Right cardiac atrium (tissue), 5 donors: ENCODE results near the gene ZFYVE21. TPM values are rescaled to one million over a fixed set of nuclear protein-coding genes. Genes with fewer than 3 reads are reported as not detected.

ENCODE experiments used
- ATAC-seq, 2 donors: fragments of 200-7000 bp; cut with Tn5 transposase; one replicate each; pipeline versions ENCODE4 v1.8.0 to v1.9.1; 2020; ENCODE audit warnings: moderate library complexity in 2 of 2, mild to moderate bottlenecking in 1 of 2
- DNase-seq, 3 donors: peaks; one replicate each; pipeline ENCODE4 v3.0.0-alpha.2; 2020
- H3K27ac ChIP-seq: one replicate; pipeline ENCODE4 v1.5.1; 2013; ENCODE audit warnings: mild to moderate bottlenecking, low read length, control low read depth, moderate library complexity
- H3K27me3 ChIP-seq: one replicate; pipeline ENCODE4 v1.6.1; 2013; ENCODE audit not compliant: control insufficient read depth, insufficient read depth
- H3K4me1 ChIP-seq: one replicate; pipeline ENCODE4 v1.6.1; 2013; ENCODE audit warnings: low read length; ENCODE audit not compliant: control insufficient read depth, insufficient read depth
- H3K4me3 ChIP-seq: one replicate; pipeline ENCODE4 v1.5.1; 2013; ENCODE audit warnings: low read length, control low read depth
- H3K9me3 ChIP-seq: one replicate; pipeline ENCODE4 v1.6.1; 2013; ENCODE audit warnings: low read length; ENCODE audit not compliant: control insufficient read depth
- WGBS: extraction: QIAGEN DNeasy Blood & Tissue Kit; methylation state at CpG from one replicate; pipeline ENCODE4 v1.1.7; 2013; 5-methylcytosine and 5-hydroxymethylcytosine counted together
- intact Hi-C, 4 donors: fragments of 100-400 bp; cut with DNase I; formaldehyde crosslinking; loops; one replicate each; pipeline versions ENCODE4 v1.11.0 to v1.14.0; 2022 to 2023
- polyA plus RNA-seq: library from polyadenylated mRNA; stranded (reverse); fragments of 200-250 nt; gene quantifications from one replicate; pipeline ENCODE4 v1.2.3, GENCODE V29; 2013
- total RNA-seq, 4 donors: library from RNA; stranded (reverse); fragmentation: NEBNext Ultra II Directional; extraction: Animal tissue kit (Norgen Biotek cat#: 25700); gene quantifications; one replicate each; pipeline ENCODE4 v1.2.1, GENCODE V29; 2021
- donor health status: healthy with polysubstance abuse.
- donor health status: DM: no; HTN: yes; CAD: no.
- donor health status: DM: no; HTN: no; CAD: no.
- donor health status: DM: no; HTN: yes; CAD: no; lungs with severe emphysema.
- donor health status: DM: yes; HTN: yes; CAD: no.

ZFYVE21 gene
- total and polyA plus RNA-seq, 5 donors, result 42.0 to 66.8 (median 59.7) TPM

DNA sequence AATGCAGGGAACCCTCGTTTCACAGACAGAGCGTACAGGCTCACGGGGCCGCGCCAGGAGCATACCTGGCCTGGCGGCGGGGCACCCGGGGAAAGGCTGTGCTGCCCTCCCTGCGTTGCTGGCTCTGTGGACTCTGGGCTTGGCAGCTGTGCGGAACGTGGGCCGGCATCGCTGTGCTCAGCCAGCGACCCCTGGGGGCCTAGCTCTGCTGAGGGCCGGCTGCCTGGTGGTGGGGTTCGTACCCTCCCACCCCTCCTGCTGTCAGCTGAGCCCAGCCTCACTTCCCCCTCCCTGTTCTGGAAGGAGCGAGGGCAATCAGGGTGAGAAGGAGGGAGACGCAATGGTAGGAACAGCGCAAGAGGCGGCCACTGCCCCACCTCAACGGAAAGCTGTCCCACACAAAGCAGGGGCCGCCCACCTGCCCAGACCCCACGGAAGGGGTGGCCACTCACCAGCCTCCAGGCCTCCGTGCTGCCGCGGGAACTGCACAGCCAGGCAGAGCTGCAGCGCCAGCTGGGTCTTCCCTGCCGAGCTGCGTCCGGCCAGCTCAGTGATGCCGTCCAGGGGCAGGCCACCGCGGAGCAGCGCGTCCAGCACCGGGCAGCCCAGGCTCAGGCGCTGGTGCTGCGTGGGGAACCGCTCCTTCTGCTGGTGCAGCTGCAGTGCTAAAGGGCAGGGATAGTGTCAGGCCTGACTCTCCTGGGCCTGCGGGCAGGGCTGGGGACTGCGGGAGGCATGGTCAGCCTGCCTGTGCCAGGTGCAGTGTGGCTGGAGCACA is 8.9 kb upstream of the ZFYVE21 start:
- intact Hi-C loops, result no loop called here
- DNase-seq, result peak in 2 of 3 donors; percentile 58 to 63

DNA sequence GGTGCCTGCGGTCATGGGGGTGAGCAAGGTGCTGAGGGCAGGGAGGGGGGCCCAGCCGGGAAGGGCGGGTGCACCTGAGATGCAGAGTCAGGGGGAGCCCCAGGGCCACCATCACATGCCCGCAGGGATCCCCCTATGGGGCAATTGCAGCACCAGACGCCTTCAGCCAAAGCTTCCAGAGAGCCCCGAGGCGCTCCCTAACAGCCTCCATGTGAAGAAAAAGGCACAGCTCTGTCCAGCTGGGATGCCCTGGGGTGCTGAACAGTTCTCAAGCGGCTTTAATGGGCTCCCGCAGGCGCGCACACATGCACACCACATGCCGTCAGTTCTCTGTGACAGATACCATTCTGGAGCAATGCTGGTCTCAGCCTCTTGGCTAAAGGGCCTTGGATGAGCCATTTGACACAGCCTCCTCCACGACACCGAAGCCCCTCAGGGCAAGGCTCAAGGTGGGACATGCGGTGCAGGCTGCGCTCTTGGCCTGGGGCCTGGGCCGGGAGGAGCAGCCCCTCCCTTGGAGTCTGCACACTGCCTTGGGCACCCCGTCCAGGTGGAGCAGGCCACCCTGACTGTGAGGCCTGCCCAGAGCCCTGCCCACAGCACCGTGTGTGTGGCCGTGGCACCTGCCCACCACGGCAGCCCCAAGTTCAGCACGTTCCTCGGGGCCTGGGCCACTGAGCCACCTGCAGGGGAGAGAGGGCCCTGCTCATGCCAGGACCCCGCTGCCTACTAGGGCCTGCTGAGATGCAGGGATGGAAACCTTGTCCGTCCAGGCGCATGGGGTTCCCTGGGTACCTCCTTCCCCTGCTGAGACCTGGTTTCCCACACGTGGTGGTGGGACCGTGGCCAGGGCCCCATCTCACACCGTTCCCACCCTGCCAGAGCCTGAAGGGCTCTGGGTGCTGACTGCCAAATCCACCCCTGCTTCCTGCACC is 8.0 kb upstream of the ZFYVE21 start:
- intact Hi-C loops, result no loop called here
- peaks cover 6% of the 10 kb centered on the region for H3K4me1 ChIP-seq
- H3K27me3 ChIP-seq, result no peaks in the 10 kb centered on the region
- ATAC-seq (no peak), DNase-seq (peak in 2 of 3 donors; percentile 44 to 54)
- 84% methylated on average over 29 of the region's 29 CpGs for WGBS
- H3K4me3 ChIP-seq, result no peak overlapping the region
- no peaks in the 10 kb centered on the region for H3K9me3 ChIP-seq
- H3K27ac ChIP-seq, result no peak overlapping the region

More for the DNA sequence above, 8.9 kb upstream of the ZFYVE21 start:
- H3K4me1 ChIP-seq, result no peaks in the 10 kb centered on the region
- no peak overlapping the region for H3K27ac ChIP-seq
- H3K27me3 ChIP-seq, result no peaks in the 10 kb centered on the region
- no peaks in the 10 kb centered on the region for H3K9me3 ChIP-seq
- H3K4me3 ChIP-seq, result no peak overlapping the region
- 86% methylated on average over 41 of the region's 41 CpGs for WGBS
- no peak for ATAC-seq

DNA sequence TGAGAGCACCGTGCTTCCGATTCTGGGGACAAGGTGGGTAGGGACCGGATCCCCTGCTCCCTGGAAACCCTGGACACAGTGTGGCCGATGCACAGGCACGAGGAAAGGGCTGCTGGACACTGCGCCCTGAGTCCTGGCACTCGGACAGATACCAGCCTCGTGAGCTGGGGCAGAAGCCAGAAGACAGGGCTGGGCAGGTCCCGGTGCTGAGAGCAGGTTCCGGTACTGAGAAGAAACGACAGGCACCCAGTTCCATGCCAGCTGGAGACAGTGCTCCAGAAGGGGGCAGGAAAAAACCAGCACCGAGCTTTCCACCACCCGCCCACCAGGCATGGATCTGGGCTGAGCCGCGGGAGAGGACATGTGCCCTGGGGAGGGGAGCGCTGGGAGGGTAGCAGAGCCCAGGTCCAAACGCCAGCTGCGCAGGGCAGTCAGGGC is 6.8 kb upstream of the ZFYVE21 start:
- H3K27me3 ChIP-seq, result no peaks in the 10 kb centered on the region
- H3K4me3 ChIP-seq, result no peak overlapping the region
- peaks cover 6% of the 10 kb centered on the region for H3K4me1 ChIP-seq
- intact Hi-C loops, result no loop called here
- ATAC-seq (peak in 1 of 2 donors; percentile 20), DNase-seq (peak in 2 of 3 donors; percentile 70)
- no peaks in the 10 kb centered on the region for H3K9me3 ChIP-seq
- no peak overlapping the region for H3K27ac ChIP-seq
- WGBS, result 66% methylated on average over 18 of the region's 18 CpGs

DNA sequence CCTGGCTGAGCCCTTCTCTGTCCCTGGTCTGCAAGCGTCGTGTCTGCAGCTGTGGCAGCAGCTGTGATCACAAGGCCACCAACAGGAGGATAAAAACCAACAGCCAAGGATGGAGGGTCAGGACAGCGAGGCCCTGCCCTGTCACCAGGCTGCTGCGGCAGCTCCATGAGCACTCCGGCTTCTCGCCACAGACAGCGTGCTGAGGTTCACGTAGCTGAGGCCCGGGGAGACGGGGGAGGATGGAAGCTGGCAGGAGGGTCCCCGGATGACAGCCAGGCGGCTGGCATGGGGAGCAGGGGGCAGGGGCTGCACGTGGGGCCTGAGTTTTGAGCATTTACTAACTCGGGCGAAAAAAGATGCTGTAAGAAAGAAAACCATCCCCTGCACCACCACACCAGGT is 5.8 kb upstream of the ZFYVE21 start:
- Histone ChIP-seq H3K4me3 (no peak overlapping the region), H3K27ac (no peak overlapping the region), H3K9me3 (no peaks in the 10 kb centered on the region), H3K27me3 (no peaks in the 10 kb centered on the region), H3K4me1 (peaks cover 6% of the 10 kb centered on the region)
- DNase-seq (peak in 2 of 3 donors; percentile 32 to 48), ATAC-seq (no peak)
- 92% methylated on average over 15 of the region's 15 CpGs for whole genome bisulfite sequencing
- intact Hi-C loops, result no loop called here

DNA sequence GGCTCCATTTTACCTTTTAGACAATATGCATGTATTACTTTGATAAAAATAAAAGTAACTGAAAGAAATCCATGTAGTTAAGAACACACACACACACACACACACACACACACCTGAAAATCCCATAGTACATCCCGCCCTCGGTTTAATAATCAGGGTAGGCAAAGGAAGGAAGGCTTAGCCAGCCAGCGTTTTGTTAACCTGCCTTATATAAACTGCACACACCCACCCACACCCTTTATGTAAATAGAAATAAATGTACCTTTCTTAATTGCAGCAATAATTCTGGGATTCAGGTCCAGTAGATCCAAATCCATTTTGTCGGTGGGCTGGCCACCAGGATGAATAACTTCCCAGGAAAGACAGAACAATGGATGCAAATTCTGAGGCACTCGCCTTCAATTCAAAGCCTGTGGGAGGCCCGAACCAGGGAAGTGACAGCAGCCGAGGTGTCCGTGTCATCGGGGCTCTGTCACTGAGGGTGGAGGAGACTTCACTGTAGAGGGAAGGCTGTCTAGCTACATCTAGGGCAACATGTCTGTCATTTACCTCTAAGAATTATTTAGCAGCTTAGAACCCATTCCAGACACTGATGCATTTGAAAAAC is 4.7 kb upstream of the ZFYVE21 start:
- peaks cover 6% of the 10 kb centered on the region for H3K4me1 ChIP-seq
- no peak overlapping the region for H3K27ac ChIP-seq
- intact Hi-C loops, result no loop called here
- H3K4me3 ChIP-seq, result no peak overlapping the region
- WGBS, result 60% methylated on average over 9 of the region's 9 CpGs
- no peak for ATAC-seq
- no peaks in the 10 kb centered on the region for H3K9me3 ChIP-seq
- H3K27me3 ChIP-seq, result no peaks in the 10 kb centered on the region
- peak in 2 of 3 donors; percentile 5 to 39 for DNase-seq

DNA sequence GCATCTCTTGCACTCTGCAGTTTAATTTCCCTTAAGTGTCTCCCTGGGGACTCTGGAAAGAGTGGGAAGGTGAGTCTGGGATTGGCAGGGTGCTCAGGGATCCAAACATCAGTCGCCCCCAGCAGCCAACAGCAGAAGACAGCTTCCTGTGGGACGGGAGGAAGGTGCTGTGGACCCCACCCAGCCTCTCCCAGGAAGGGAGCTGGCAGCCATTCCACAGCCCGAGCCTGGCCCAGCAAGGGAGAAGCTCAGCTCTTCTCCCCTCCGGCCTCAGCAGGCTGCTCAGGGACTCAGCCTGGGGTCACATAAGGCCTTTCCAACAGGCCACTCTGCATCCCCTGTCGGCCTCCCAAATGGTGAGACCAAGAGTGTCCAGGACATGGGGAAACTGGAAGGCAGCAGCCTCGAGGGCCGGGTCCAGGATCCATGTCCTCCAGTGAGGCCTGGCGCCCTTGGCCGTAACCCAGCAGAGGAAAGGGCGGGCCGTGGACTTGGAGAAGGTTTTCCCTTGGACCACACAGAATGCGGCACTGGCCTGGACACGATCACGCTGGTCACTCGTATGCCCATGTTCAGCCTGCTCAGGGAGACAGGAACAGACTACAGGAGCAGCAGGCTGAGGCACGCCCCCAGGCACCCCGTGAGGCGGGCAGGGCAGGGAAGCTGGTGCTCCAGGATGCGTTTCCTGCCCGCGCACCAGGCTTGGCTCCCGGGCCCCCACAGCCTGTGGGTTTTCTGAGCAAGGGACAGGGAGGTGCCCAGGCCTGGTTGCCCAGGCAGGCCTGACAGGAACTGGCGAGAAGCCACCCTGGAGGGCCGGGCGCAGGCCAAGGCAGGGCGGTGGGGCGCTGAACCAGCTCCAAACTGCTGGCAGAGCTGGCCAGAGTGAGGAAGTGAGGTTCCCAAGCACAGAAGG is 3.8 kb upstream of the ZFYVE21 start:
- ATAC-seq (peak; percentile 2 to 23), DNase-seq (peak; percentile 73 to 88 (median 83))
- peaks cover 6% of the 10 kb centered on the region for H3K4me1 ChIP-seq
- no peak overlapping the region for H3K4me3 ChIP-seq
- no peaks in the 10 kb centered on the region for H3K27me3 ChIP-seq
- intact Hi-C loops, result no loop called here
- 49% methylated on average over 27 of the region's 27 CpGs for WGBS
- H3K27ac ChIP-seq, result no peak overlapping the region
- H3K9me3 ChIP-seq, result no peaks in the 10 kb centered on the region

DNA sequence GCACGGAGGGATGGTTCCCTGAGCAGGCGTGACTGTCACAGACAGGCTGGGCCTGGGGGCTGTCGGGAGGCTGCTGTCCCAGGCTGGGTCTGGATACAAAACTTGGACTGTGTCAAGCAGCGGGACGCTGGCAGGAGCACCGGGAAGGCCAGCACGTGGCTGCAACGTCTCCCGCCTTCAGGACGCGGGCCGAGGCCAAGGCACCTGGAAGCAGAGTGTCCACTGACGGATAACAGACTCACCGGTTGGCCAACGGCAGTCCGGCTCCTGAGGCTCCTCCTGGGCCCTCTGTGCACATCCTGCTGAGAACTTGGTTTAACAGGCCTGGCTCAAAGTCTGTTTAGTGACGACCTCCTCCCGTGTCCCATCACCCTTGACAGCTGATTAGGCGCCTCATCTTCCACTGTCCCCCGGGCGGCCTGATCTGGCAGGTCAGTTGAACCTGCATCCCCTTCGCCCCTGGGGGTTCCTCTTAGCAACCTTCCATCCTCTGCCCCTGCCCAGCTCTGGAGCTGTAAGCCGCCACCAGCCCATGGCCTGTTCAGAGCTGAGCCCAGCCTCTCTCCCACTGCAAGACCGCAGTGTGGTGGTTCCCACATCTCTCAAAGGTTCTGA is 2.9 kb upstream of the ZFYVE21 start:
- peaks cover 6% of the 10 kb centered on the region for H3K4me1 ChIP-seq
- WGBS, result 50% methylated on average over 24 of the region's 24 CpGs
- intact Hi-C loops, result no loop called here

DNA sequence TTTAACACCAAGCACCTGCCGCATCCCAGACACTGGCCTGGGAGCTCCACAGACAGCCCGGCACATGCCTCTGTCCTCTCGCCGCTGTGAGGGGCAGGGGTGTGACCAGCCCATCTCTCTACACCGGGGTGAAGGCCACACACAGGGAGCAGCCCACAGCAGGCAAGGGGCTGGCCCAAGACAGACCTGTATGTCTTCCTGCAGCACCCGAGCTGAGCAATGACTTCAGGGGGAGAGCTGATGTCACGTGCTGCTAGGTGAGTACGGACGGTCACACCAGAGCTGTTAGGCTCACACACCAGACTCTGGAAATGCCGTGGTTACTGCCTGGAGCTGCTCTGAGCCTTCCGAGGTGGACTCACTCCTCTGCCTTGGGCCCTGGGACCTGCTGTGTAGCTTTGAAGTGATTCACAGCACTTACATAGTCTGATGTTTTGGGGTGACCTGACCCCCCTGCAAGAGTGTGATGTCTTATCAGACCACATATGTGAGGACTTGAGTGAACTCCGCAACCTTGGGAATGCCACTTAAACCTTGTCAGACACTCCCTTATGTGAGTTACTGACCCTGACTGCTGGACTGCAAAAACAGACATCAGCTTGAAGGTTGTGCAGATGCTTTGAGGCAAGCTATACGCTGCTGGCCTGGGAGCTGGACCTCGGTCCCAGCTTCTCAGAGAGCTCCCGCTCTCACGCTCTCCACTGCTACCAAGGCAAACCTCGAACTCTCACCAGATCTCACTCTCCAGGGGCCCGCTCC is 2.1 kb upstream of the ZFYVE21 start:
- Histone ChIP-seq H3K9me3 (no peaks in the 10 kb centered on the region), H3K27me3 (no peaks in the 10 kb centered on the region), H3K27ac (no peak overlapping the region), H3K4me1 (peaks cover 8% of the 10 kb centered on the region), H3K4me3 (no peak overlapping the region)
- ATAC-seq, result no peak
- peak in 1 of 3 donors; percentile 33 for DNase-seq
- intact Hi-C loops, result no loop called here
- 75% methylated on average over 18 of the region's 18 CpGs for WGBS

More for the DNA sequence above, 2.9 kb upstream of the ZFYVE21 start:
- H3K27ac ChIP-seq, result no peak overlapping the region
- DNase-seq (peak in 1 of 3 donors; percentile 55), ATAC-seq (no peak)
- H3K4me3 ChIP-seq, result no peak overlapping the region
- H3K9me3 ChIP-seq, result no peaks in the 10 kb centered on the region
- no peaks in the 10 kb centered on the region for H3K27me3 ChIP-seq

DNA sequence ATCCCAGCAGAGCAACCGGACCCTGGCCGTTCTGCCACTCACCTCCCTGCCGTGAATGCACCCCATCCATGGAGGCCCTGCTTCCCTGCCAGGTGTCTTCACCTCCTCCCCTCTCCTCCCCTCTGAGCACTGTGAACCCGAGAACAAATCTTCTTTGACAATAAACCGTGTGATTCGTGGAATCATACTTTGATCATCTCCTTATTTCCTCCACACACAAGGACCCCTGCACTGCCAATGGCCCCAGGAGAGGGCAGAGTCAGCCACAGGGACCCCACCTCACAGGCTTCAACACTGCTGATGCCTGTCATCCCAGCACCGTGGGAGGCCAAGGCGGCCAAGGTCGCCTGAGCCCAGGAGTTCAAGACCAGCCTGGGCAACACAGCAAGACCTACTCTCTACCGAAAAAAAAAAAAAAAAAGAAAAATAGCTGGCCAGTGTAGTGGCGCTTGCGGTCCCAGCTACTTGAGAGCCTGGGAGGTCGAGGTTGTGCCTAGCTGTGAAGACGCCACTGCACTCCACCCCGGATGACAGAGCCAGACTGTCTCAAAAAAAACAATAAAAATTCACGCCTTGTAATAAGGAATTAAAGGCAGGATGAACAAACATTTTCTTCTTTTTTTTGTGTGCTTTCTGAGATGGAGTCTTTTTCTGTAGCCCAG is 1.4 kb upstream of the ZFYVE21 start:
- Histone ChIP-seq H3K4me3 (no peak overlapping the region), H3K27me3 (no peaks in the 10 kb centered on the region), H3K4me1 (peaks cover 10% of the 10 kb centered on the region), H3K9me3 (no peaks in the 10 kb centered on the region), H3K27ac (no peak overlapping the region)
- 66% methylated on average over 16 of the region's 16 CpGs for WGBS
- ATAC-seq (no peak), DNase-seq (no peak)
- intact Hi-C loops, result no loop called here
